GM19397 (cell line): Measurements from ENCODE around the gene PDGFB.

Experiments used
- ATAC-seq: cut with Tn5 transposase; IDR thresholded peaks from one replicate; pipeline ENCODE4 v1.9.1; 2021; ENCODE audit warnings: mild to moderate bottlenecking, moderate library complexity; ENCODE audit not compliant: unreplicated experiment

PDGFB gene

DNA sequence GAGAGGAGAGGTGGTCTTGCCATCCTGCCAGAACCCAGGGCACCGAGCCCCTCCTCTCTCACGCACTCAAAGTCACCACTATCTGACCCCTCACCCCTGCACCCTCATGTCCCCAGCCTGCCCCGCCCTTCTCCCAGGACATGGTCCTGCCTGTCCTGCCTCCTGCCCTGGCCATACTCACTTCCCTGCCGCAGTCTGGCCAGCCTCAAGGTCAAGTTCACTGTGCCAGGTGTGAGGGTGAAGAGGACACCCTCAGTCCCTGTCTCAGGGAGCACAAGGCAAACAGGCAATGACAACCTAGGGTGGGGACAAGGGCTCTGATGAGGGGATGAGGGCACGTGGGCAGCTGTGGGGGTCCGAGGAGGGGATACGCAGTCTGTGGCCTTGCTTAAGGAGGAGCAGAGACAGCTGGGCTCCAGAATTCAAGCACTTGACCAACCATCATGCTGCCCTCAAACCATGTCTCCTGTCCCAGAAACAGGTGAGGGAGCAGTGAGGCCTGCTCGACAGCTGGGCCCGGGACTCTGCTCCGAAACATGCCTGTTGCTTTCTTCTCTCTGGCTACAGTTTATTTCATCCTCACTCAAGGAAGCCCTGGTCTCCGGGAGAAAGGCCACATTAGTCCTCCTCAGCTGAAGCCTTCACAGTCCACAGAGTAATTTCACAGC is 36.6 kb downstream of the PDGFB start:
- ATAC-seq: no peak

- no peak for ATAC-seq
Observed at GRCh38 chr22:39207141-39208012, 37.4 kb downstream of the PDGFB start.

DNA sequence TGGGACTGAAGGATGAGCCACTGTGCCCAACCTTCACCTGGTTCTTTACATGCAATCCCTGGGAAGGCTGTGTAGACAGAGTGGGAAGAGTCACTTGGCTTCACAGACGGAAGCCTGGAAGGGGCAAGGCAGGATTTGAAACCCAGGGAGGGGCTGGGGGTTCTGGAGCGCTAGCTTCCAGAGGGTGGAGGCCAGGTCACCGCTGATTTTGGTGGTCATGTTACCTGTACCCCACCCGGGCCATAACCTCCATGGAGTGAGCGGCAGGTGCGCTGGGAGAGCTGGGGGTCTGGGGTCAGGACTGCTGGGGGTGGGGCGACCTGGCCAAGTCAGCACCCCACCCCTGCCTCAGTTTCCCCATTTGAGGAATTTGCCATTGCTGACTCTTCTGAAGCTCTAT is 38.3 kb downstream of the PDGFB start:
- ATAC-seq: no peak

GRCh38 chr22:39205344-39206021 is 39.3 kb downstream of the PDGFB start:
- no peak for ATAC-seq

DNA sequence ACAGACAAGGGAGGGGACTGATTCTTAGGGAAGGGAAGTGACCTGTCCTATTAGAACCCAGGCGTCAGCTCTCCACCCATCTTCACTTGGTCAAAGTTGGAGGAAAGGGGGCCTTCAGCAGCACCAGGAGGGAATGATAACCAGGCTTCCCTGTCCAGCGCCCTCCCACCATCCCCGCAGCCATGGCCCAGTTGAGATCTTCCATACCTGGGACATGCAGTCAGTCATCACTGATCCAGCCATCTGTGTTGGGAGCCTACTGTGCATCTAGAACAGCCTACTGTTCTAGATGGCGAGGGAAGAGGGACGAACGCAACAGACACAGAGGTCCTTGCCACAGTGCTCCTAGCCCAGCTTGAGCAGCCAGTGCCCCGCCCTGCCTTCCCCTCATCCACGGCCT is 40.6 kb downstream of the PDGFB start:
- no peak for ATAC-seq

DNA sequence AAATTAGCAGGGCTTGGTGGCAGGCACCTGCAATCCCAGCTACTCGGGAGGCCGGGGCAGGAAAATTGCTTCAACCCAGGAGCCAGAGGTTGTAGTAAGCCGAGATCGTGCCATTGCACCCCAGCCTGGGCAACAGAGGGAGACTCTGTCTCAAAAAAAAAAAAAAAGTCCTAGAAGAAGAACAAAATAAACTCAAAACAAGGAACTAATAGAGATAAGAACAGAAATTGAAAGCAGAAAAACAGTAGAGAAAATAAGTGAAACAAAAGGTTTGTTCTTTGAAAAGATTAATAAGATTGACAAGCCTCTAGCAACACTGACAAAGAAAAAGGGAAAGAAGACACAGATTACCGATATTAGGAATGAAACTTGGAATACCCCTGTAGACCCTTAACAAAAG is 47.2 kb downstream of the PDGFB start:
- no peak for ATAC-seq

GRCh38 chr22:39194098-39194497 is 50.7 kb downstream of the PDGFB start:
- ATAC-seq: no peak

- ATAC-seq: no peak
Observed at GRCh38 chr22:39188809-39189208, 56.0 kb downstream of the PDGFB start.

- no peak for ATAC-seq
Observed at GRCh38 chr22:39185601-39186012, 59.2 kb downstream of the PDGFB start.

DNA sequence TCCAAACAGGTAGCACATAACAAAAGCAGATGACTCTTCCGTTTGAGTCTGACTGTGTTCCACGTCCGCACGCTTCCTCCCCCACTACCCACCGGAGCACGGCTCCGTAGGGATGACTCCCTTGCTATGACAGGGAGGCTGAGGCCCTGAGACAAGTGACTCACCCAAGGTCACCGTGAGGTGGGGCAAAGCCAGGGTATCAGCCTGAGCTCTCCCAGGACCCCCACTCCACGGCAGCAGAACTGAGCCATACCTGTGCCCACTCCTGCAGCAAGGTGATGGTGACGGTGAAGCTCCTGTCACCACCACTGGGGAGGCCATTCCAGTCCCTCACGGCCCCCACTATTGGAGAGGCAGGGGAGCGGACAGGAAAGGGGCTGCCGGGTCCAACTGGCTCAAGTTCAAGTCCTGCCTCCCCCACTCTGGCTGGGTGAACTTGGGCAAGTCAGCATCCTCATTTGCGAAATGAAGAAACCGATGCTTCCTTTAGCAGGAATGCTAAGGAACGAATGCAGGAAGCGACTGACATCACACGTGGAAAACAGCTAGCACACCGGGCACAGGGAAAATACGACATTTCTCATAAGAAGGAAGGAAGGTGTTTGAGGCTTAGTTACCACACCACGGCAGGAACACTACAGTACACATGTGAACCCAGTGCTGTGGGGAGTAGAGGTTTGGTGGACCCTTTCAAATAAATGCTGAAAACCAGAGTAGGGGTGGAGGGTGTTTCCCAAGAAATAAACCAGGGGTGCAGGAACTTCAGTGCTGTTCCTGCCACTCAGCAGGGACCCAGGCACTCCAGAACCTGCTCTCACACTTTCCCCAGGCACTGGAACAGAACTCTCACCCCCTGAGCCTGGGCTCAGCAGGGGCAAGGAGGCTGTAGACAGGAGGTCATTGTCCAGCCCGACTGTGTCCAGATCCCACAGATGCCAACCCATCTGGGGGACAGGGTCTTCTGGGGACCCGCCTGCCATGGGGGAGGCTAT is 59.9 kb downstream of the PDGFB start:
- ATAC-seq: no peak

DNA sequence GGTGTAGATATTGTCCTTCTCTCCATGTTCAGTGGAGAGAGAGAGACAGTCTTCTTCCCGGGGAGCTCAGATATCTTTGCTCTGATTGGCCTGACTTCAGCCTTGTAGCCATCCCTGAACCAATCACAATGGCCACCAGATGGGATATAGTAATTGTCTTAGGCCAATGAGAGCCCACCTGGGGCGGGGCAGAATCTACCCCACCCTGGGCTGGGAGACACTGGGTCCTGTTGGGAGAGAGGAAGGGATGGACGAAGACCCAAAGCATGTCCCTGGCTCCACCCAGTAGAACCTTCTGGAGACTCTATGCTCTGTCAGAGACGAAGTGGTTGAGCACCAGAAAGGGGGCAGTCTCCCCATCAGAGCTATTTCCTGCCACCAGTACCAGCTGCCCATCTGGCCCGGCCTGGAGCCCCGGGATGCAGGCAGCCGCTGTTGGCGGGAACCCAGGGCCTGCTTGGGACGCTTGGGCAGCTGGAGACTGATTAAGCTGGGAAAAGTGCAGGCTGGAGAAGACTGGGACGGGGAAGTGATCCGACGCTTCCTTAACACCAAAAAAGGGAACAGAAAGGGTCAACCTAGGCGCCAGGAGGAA is 60.7 kb downstream of the PDGFB start:
- no peak for ATAC-seq

DNA sequence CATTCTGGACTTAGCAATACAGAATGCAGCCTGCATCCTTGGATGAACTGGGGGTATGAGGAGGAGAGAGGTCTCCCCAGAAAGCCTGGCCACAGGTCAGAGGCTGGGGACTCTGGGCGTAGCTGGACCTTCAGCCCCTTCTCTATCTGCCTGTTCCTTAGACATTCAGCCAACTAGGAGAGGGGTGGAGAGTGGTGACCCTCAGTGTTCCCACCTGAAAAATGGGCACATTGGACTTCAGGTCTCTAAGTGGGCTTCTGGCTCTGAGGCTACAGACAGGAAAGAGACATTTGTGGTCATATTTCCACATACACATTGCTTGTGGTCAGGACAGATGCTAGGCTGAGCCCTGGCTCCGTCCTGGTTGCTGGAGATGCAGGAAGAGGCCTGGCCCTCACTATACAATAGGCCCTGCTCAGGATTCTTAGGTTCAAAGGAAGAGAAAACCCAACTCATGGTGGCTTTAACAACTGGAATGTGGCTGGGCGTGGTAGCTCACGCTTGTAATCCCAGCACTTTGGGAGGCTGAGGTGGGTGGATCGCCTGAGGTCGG is 62.2 kb downstream of the PDGFB start:
- no peak for ATAC-seq

DNA sequence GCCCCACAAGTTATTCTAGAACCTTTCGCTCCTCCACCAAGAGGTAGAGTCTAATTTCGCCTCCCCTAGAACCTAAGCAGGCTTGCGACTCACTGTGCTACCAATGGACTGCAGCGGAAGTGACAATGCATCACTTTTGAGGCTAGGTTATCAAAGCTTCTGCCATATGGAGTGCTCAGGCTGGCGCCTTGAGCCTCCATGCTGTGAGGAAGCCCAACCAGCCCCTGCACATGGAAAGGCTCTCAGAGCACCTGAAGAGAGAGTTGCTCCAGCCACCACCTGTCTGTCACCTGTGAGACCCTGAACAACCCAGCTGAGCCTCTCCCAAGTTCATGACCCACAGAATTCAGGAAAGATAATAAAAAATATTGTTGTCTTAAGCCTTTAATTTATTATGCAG is 63.0 kb downstream of the PDGFB start:
- ATAC-seq: no peak

- no peak for ATAC-seq
Observed at GRCh38 chr22:39181356-39181755, 63.4 kb downstream of the PDGFB start.

DNA sequence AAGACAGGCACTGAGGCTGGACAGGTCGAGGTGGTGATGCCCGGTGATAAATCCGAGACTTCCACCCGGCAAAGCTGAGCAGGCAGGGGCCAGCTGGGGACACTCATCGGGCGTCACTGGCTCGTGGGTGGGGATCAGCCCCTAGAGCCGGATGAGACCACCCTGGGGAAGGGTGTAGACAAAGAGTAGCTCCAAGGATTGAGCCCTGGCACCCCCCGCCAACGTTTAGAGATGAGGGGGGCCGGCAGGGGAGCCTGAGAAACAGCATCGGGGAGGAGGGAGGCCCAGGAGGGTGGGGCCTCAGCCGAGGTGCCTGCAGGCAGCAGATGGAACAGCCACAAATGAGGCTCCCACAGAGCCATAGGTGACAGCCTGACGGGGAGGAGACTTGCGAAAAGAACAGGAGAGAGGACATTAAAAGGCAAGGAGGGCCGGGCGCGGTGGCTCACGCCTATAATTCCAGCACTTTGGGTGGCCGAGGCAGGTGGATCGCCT is 64.9 kb downstream of the PDGFB start:
- no peak for ATAC-seq

DNA sequence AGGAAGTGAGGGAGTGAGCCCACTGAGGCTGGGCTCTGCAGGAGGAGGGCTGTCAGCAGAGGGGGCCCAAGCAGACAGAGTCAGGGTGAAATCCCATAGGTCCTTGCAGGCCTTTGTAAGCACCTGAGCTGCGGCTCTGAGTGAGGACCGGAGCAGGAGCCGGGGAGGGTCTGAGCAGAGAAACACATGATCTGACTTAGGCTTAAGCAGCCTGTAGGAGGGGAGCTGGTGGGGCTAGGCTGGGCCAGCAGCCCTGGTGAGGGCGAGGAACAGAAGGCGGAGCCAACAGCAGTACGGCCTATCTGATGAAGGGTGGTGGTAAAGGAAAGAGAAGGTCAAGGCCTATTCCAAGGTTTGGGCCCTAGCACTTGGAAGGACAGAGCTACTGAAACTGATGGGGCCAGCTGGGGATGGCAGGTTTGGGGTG is 65.4 kb downstream of the PDGFB start:
- no peak for ATAC-seq

DNA sequence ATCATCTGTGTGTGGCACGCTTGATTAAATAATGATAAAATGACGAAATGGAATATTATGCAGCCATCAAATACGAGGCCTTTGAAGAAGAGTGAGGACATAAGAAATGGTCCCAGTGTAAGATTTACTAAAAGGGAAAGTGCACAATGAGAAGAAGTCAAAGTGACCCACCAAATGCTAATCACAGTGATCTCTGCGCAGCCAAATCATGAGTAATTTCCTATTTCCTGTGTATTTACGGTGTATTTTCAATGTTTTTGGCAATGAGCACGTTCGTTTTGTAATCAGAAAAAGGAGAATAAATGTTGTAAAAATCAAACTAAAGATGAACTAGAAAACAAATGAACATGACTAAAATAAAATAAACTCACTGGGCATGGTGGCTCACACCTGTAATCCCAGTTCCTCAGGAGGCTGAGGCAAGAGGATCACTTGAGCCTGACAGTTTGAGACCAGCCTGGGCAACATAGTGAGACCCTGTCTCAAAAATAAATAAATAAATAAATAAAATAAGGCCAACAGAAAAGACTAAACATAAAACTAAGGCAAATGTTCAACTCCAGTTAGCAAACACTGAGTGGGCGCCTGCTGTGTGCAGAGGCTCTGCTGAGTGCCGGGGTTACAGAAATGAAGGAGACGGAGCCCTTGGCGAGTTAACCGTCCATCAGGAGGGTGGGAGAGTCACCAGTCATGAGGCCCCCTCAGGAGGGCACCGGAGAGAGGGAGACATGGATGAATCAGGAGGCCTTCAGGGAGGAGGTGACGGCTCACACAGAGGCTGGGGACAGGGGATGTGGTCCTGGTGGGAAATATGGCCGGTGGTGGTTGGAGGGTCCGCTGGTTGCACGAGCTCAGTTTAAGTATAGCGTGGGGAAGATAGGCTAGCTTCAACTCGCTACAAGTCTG is 66.3 kb downstream of the PDGFB start:
- no peak for ATAC-seq

DNA sequence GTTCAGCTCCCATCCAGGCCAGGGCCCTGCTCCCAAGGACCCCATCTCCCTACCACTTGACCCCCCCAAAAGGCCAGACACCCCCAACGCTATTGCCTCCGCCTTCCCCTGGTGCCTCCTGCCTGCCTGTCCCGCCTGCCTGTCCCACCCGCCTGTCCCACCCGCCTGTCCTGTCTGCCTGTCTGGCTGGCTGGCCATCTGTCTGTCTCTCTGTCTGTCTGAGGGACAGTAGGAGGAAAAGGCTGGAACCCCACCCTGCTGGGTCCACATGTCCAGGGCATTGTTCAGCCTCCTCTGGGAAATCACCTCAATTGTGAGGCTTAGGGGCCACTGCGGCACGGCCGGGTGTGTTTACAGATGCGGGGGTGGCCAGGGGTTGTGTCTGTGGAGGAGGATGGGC is 67.0 kb downstream of the PDGFB start:
- ATAC-seq: no peak

GRCh38 chr22:39177456-39177775 is 67.4 kb downstream of the PDGFB start:
- ATAC-seq: no peak
